ENCODE measurements around the gene BCLAF1.

Gene BCLAF1

DNA sequence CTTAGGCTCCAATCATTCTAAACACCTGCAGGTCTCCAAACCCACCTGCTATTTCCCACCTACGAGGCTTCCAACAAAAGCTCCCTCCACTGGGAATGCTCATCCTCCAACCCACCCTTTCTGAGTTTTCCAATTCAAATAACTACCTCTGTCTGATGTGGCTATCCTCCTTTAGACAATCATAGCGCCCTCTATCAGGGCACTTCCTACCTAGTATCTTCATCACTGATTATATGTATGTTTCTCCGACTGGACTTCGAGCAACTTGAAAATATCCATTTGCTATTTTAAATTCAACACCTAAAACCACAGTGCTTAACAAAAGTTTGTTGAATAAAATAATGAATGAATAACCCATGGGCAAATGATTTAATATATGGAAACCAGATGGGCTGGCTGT, 80.9 kb downstream of the BCLAF1 start:
- Histone ChIP-seq H3K27ac (ENCODE audit: low read depth, low read length, poor library complexity, severe bottlenecking) (no peak overlapping the region), H4K20me1 (ENCODE audit: insufficient read depth, low read length) (no peaks in the 10 kb centered on the region), H2AFZ (ENCODE audit: low read length) (no peak overlapping the region), H3K9ac (ENCODE audit: low read length) (no peak overlapping the region), H3F3A (ENCODE audit: insufficient read depth, low read length) (no peaks in the 10 kb centered on the region), H3K4me3 (ENCODE audit: low read depth, low read length, poor library complexity, severe bottlenecking) (no peak overlapping the region), H3K36me3 (ENCODE audit: insufficient read depth, low read length) (no peaks in the 10 kb centered on the region), H3K4me2 (ENCODE audit: low read length) (no peak overlapping the region), H3K27me3 (ENCODE audit: insufficient read depth, low read length) (no peaks in the 10 kb centered on the region), H3K9me3 (ENCODE audit: low read length) (no peaks in the 10 kb centered on the region), H3K79me2 (ENCODE audit: insufficient read depth, low read length) (no peaks in the 10 kb centered on the region), H3K9me2 (ENCODE audit: low read depth, low read length) (no peaks in the 10 kb centered on the region), H3K4me1 (ENCODE audit: insufficient read depth, low read length, severe bottlenecking) (no peaks in the 10 kb centered on the region)
- TF ChIP-seq, protein P1, sequence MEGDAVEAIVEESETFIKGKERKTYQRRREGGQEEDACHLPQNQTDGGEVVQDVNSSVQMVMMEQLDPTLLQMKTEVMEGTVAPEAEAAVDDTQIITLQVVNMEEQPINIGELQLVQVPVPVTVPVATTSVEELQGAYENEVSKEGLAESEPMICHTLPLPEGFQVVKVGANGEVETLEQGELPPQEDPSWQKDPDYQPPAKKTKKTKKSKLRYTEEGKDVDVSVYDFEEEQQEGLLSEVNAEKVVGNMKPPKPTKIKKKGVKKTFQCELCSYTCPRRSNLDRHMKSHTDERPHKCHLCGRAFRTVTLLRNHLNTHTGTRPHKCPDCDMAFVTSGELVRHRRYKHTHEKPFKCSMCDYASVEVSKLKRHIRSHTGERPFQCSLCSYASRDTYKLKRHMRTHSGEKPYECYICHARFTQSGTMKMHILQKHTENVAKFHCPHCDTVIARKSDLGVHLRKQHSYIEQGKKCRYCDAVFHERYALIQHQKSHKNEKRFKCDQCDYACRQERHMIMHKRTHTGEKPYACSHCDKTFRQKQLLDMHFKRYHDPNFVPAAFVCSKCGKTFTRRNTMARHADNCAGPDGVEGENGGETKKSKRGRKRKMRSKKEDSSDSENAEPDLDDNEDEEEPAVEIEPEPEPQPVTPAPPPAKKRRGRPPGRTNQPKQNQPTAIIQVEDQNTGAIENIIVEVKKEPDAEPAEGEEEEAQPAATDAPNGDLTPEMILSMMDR (IDR thresholded peaks at IDR 0.05; ENCODE audit: low read length): peak; percentile 18; the same call in 1 of the 2 replicates
- no peak for TF ChIP-seq EZH2 (IDR thresholded peaks at IDR 0.05; ENCODE audit: borderline replicate concordance, low read length)
